PC-3 (cell line): ENCODE measurements around the gene VWC2L. TPM values are rescaled to one million over a fixed set of nuclear protein-coding genes. Genes with fewer than 3 reads are reported as not detected.
A peak's percentile ranks its signal among the peaks of the same experiment; 100 is the strongest.

Experiments used
- ATAC-seq: fragments of 200-7000 bp; cut with Tn5 transposase; 2 replicates; pipeline ENCODE4 v1.9.1; 2020; ENCODE audit warnings: mild to moderate bottlenecking, moderate library complexity
- BruUV-seq: library from RNA; stranded (reverse); fragments of 400-500 nt; replicated peaks from 2 replicates; lab custom pipeline; 2021; lab: Mats Ljungman, UMichigan
- CTCF ChIA-PET: fragments of 300-600 bp; sonication (Branson Sonifier 250); formaldehyde crosslinking; loops from one replicate; lab custom pipeline; 2022; ENCODE audit warnings: antibody characterized with exemption; lab: Charles Lee
- POLR2A ChIA-PET: fragments of 300-600 bp; sonication (Branson Sonifier 250); formaldehyde crosslinking; loops from one replicate; lab custom pipeline; 2022; ENCODE audit warnings: antibody characterized with exemption; ENCODE audit not compliant: unreplicated experiment; lab: Charles Lee
- DNase-seq: peaks from one replicate; pipeline ENCODE4 v3.0.0-alpha.2; 2015
- H2AFZ ChIP-seq: fragments of 300-600 bp; sonication (generic); 2 replicates; pipeline ENCODE4 v1.6.0; 2016; ENCODE audit warnings: antibody characterized with exemption, low read length
- H3F3A ChIP-seq: fragments of 300-600 bp; sonication (generic); one replicate; pipeline ENCODE4 v1.6.0; 2017; ENCODE audit warnings: antibody characterized with exemption, low read length, control low read depth, mild to moderate bottlenecking; ENCODE audit not compliant: unreplicated experiment
- H3K27ac ChIP-seq: fragments of 300-600 bp; sonication (generic); 2 replicates; pipeline ENCODE4 v1.5.1; 2016; ENCODE audit warnings: mild to moderate bottlenecking, low read length
- H3K27me3 ChIP-seq: fragments of 300-600 bp; sonication (generic); 2 replicates; pipeline ENCODE4 v1.6.1; 2016; ENCODE audit warnings: low read length, mixed read lengths
- H3K36me3 ChIP-seq: fragments of 300-600 bp; sonication (generic); 2 replicates; pipeline ENCODE4 v1.6.1; 2016; ENCODE audit warnings: low read depth, mixed run types, low read length, mixed read lengths
- H3K4me1 ChIP-seq: fragments of 300-600 bp; sonication (generic); 2 replicates; pipeline ENCODE4 v1.5.1; 2016; ENCODE audit warnings: low read length; ENCODE audit not compliant: insufficient read depth
- H3K4me2 ChIP-seq: fragments of 300-600 bp; sonication (generic); 2 replicates; pipeline ENCODE4 v1.6.0; 2016; ENCODE audit warnings: low read length
- H3K4me3 ChIP-seq: fragments of 300-600 bp; sonication (generic); 2 replicates; pipeline ENCODE4 v1.5.1; 2016; ENCODE audit warnings: mild to moderate bottlenecking, low read length, mixed read lengths
- H3K79me2 ChIP-seq: fragments of 300-600 bp; sonication (generic); 2 replicates; pipeline ENCODE4 v1.6.1; 2017; ENCODE audit warnings: low read length, mixed read lengths
- H3K9ac ChIP-seq: fragments of 300-600 bp; sonication (generic); 2 replicates; pipeline ENCODE4 v1.6.0; 2016; ENCODE audit warnings: mild to moderate bottlenecking, low read length
- H3K9me2 ChIP-seq: fragments of 300-600 bp; sonication (generic); replicated peaks from 2 replicates; pipeline ENCODE4 v1.6.1; 2016; ENCODE audit warnings: mixed run types, low read length, mixed read lengths
- H3K9me3 ChIP-seq: fragments of 300-600 bp; sonication (generic); 2 replicates; pipeline ENCODE4 v1.6.1; 2016; ENCODE audit warnings: low read length, mixed read lengths
- H4K20me1 ChIP-seq: fragments of 300-600 bp; sonication (generic); 2 replicates; pipeline ENCODE4 v1.6.1; 2016; ENCODE audit warnings: low read length, mixed read lengths
- CTCF ChIP-seq: fragments of 300-600 bp; sonication (generic); conservative IDR thresholded peaks from 2 replicates; pipeline ENCODE4 v1.5.1; 2017; ENCODE audit warnings: antibody characterized with exemption, low read depth, mild to moderate bottlenecking, low read length
- EZH2 ChIP-seq: fragments of 300-600 bp; sonication (generic); IDR thresholded peaks from one replicate; pipeline ENCODE4 v1.6.1; 2017; ENCODE audit warnings: antibody characterized with exemption, mild to moderate bottlenecking, low read length; ENCODE audit not compliant: unreplicated experiment
- EZH2phosphoT487 ChIP-seq: fragments of 300-600 bp; sonication (generic); IDR thresholded peaks from 2 replicates; pipeline ENCODE4 v1.6.1; 2018; ENCODE audit warnings: mild to moderate bottlenecking, antibody characterized with exemption, low read length, borderline replicate concordance
- intact Hi-C: fragments of 100-400 bp; cut with micrococcal nuclease; formaldehyde crosslinking; loops from 2 replicates; pipeline ENCODE4 v1.9.0; 2023
- total RNA-seq: library from RNA; depleted of rRNA; stranded (reverse); fragments of >200 nt; gene quantifications from 2 replicates; pipeline ENCODE4 v1.2.3, GENCODE V29; 2014

The VWC2L gene
- total RNA-seq, 1 experiment from 2014 or later, result not detected

DNA sequence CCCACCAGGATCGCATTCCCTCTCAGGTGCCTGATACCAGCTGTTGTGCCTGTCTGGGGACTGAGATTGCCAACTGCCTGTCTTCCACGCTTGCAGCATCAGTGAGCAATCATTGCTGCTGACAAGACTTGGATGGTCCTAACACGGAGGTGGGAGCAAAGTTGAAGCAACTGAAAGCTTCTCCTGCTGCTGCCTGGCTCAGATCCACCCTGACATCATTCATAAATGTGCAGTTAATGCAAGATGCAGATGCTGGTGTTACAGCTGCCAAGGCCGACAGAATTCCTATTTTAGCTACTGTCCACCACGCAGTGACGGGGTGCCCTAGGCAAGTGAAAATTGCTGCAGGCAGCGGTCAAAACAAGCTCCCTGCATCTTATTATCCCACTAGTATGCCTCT is 131.4 kb downstream of the VWC2L start:
- Histone ChIP-seq H3K9me2 (0 out of 2 replicates have a peak, but pooled peaks cover 3% of the 10 kb centered on the region), H3K27ac (peak overlapping the region; percentile 72), H3K4me1 (peaks cover 29% of the 10 kb centered on the region), H3K4me3 (no peak overlapping the region), H3K9me3 (no peaks in the 10 kb centered on the region), H3K9ac (no peak overlapping the region), H3K27me3 (no peaks in the 10 kb centered on the region), H3K36me3 (no peaks in the 10 kb centered on the region), H4K20me1 (no peaks in the 10 kb centered on the region), H3K4me2 (peak overlapping the region; percentile 60), H3F3A (no peaks in the 10 kb centered on the region), H3K79me2 (no peaks in the 10 kb centered on the region), H2AFZ (0 out of 2 replicates have a peak overlapping the region, but pooled peaks have one; percentile 25)
- TF ChIP-seq EZH2phosphoT487 (no peak), CTCF (no peak), EZH2 (no peak)
- ATAC-seq, result no peak
- ChIA-PET CTCF (no interaction called here), POLR2A (no interaction called here)
- DNase-seq, result no peak
- intact Hi-C loops, result loop anchor here (5.0 to 10.0 kb wide), 4 partner anchors 145 to 300 kb away; partner anchors contain the start of gene BARD1
- BruUV-seq, result no TSS peak

DNA sequence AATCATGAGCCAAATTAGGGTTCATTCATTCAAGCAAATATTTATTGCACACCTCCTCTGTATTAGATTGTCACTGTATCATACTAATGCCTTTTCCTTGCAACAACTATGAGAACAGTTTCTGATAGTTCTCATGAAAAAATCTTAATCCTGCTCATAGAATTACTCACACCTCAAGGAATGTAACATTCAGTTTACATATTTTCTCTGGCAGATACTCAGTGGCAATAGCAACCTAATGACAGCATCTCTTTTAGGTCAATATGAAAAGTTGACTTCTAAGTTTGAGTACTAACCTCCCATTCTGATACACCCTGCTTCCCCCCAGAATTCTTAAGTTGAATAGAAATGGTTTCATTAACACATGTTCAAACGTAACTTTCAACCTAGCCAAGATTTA is 132.0 kb downstream of the VWC2L start:
- no peaks in the 10 kb centered on the region for H3F3A ChIP-seq
- no peaks in the 10 kb centered on the region for H3K36me3 ChIP-seq
- H3K27ac ChIP-seq, result peak overlapping the region; percentile 72
- ChIA-PET POLR2A (interaction anchor here (0.7 kb wide), 1 partner anchor 27 kb away, joined by 4 read pairs; no protein-coding TSS in a partner anchor), CTCF (no interaction called here)
- BruUV-seq, result no TSS peak
- 0 out of 2 replicates have a peak, but pooled peaks cover 3% of the 10 kb centered on the region for H3K9me2 ChIP-seq
- no peaks in the 10 kb centered on the region for H3K79me2 ChIP-seq
- no peaks in the 10 kb centered on the region for H3K27me3 ChIP-seq
- no peaks in the 10 kb centered on the region for H4K20me1 ChIP-seq
- H3K9ac ChIP-seq, result no peak overlapping the region
- peak; percentile 67 for DNase-seq
- intact Hi-C loops, result loop anchor here (1.0 to 10.0 kb wide), 5 partner anchors 146 to 1304 kb away; partner anchors contain the start of gene BARD1
- peak overlapping the region; percentile 60 for H3K4me2 ChIP-seq
- H3K9me3 ChIP-seq, result no peaks in the 10 kb centered on the region
- peaks cover 29% of the 10 kb centered on the region for H3K4me1 ChIP-seq
- TF ChIP-seq EZH2 (no peak), EZH2phosphoT487 (no peak), CTCF (no peak)
- no peak overlapping the region for H2AFZ ChIP-seq
- peak overlapping the region; percentile 1; the same call in 1 of the 2 replicates for H3K4me3 ChIP-seq
- ATAC-seq, result peak; percentile 84
